NCI-H1694 treated with DMSO at 0.1 percent for 48 hours (cell line): ENCODE results near the gene ANKRD50.

Experiments
- DNase-seq: peaks from one replicate; lab custom pipeline; 2025; lab: John Stamatoyannopoulos, UW

ANKRD50 gene

GRCh38 chr4:124633285-124633941, 79.1 kb downstream of the ANKRD50 start:
- DNase-seq = no peak

- no peak for DNase-seq
These were observed 80.1 kb downstream of the ANKRD50 start for GRCh38 chr4:124632439-124632838.

- no peak for DNase-seq
These were observed 80.8 kb downstream of the ANKRD50 start for GRCh38 chr4:124631760-124632159.

GRCh38 chr4:124629681-124630080, 82.9 kb downstream of the ANKRD50 start:
- no peak for DNase-seq
